Stomach smooth muscle (tissue), 2 donors: ENCODE measurements around the gene GOSR1.
"Not testable (repeated sequence)": the region's sequence is repeated elsewhere in the genome, so short reads cannot be mapped to it uniquely, and the experiment has no call there.

Source experiments
- H3K27ac ChIP-seq: one replicate; pipeline ENCODE4 v1.7.0; 2013; ENCODE audit warnings: mild to moderate bottlenecking, low read length, inconsistent platforms
- H3K27me3 ChIP-seq, 2 donors: one replicate each; pipeline ENCODE4 v1.7.0; 2013; ENCODE audit warnings: low read length in 2 of 2; ENCODE audit not compliant: insufficient read depth in 2 of 2, control insufficient read depth in 1 of 2
- H3K36me3 ChIP-seq, 2 donors: one replicate each; pipeline ENCODE4 v1.7.0; 2013; ENCODE audit warnings: low read length in 2 of 2; ENCODE audit not compliant: control insufficient read depth in 2 of 2, insufficient read depth in 2 of 2
- H3K4me1 ChIP-seq: one replicate; pipeline ENCODE4 v1.7.0; 2013; ENCODE audit warnings: low read length; ENCODE audit not compliant: control insufficient read depth, insufficient read depth
- H3K4me3 ChIP-seq, 2 donors: one replicate each; pipeline ENCODE4 v1.7.0; 2013; ENCODE audit warnings: low read length in 2 of 2
- H3K9ac ChIP-seq, 2 donors: one replicate each; pipeline ENCODE4 v1.7.0; 2013; ENCODE audit warnings: low read length in 2 of 2, mild to moderate bottlenecking in 1 of 2
- H3K9me3 ChIP-seq, 2 donors: one replicate each; pipeline ENCODE4 v1.7.0; 2013; ENCODE audit warnings: low read length in 2 of 2; ENCODE audit not compliant: control insufficient read depth in 2 of 2
- donor health status: healthy.
- donor health status: Pancreatic carcinoma.

GOSR1 gene

GRCh38 chr17:30477083-30477773 is at the start of gene GOSR1:
Gene GOSR1 (plus strand): TSS chr17:30477408. CDS start chr17:30477434, 26 bp downstream.
- Histone ChIP-seq H3K4me3 (peak within 1 kb of the TSS; percentile 95 to 98), H3K9me3 (no peaks in the 10 kb centered on the region), H3K4me1 (peaks cover 12% of the 10 kb centered on the region)

GRCh38 chr17:30427611-30428010 is 49.6 kb upstream of the GOSR1 start:
- H3K4me3 ChIP-seq = no peak overlapping the region
- no peaks in the 10 kb centered on the region for H3K27me3 ChIP-seq
- peaks cover 8 to 16% of the 10 kb centered on the region in 2 donors for H3K36me3 ChIP-seq
- H3K9ac ChIP-seq = no peak overlapping the region
- H3K9me3 ChIP-seq = no peaks in the 10 kb centered on the region
- H3K27ac ChIP-seq = no peak overlapping the region
- H3K4me1 ChIP-seq = no peaks in the 10 kb centered on the region

More at GRCh38 chr17:30477083-30477773, at the start of gene GOSR1:
- peak within 1 kb of the TSS; percentile 97 for H3K27ac ChIP-seq
- peak within 1 kb of the TSS; percentile 96 to 100 for H3K9ac ChIP-seq
- no peaks in the 10 kb centered on the region for H3K27me3 ChIP-seq
- H3K36me3 ChIP-seq = peaks cover 4 to 9% of the 10 kb centered on the region in 2 donors

DNA sequence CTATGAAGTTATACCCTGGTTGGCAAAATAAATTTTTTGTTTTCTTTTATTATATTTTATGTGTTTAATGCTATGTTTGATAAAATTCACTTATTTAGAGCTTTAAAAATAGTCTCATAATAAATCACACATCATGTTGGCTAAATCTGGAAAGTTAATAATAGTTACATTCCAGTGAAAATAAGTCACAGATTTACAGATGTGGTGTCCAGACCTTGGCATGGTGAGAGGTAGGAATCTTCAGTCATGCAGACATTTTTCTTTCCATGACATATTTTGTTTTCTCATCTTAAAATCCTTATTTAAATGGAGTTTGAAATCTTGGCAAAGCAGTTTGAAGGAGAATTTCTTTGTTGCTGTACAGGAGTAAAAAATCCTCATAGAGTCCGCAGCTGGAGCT is 48.1 kb upstream of the GOSR1 start:
- H3K9ac ChIP-seq = no peak overlapping the region
- no peaks in the 10 kb centered on the region for H3K27me3 ChIP-seq
- no peak overlapping the region for H3K4me3 ChIP-seq
- H3K4me1 ChIP-seq = no peaks in the 10 kb centered on the region
- no peaks in the 10 kb centered on the region for H3K9me3 ChIP-seq
- no peak overlapping the region for H3K27ac ChIP-seq
- H3K36me3 ChIP-seq = peaks cover 8 to 18% of the 10 kb centered on the region in 2 donors

GRCh38 chr17:30433514-30433913 is 43.7 kb upstream of the GOSR1 start:
- no peak overlapping the region for H3K4me3 ChIP-seq
- no peak overlapping the region for H3K9ac ChIP-seq
- H3K27ac ChIP-seq = no peak overlapping the region
- H3K36me3 ChIP-seq = peaks cover 2 to 9% of the 10 kb centered on the region in 2 donors
- H3K9me3 ChIP-seq = no peaks in the 10 kb centered on the region
- no peaks in the 10 kb centered on the region for H3K27me3 ChIP-seq
- H3K4me1 ChIP-seq = no peaks in the 10 kb centered on the region

DNA sequence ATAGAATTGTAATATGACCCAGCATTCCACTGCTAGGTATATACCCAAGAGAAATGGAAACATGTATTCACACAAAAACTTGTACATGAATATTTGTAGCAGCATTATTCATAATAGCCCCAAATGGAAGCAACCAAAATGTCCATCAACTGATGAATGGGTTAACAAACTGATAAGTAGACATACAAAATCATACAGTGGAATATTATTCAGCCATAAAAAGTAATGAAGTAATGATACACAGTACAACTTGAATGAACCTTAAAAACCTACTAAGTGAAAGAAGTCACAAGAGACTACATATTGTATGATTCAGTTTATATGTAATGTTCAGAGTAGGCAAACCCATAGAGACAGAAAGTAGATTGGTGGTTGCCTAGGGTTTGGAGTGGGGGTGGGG is 40.5 kb upstream of the GOSR1 start:
- Histone ChIP-seq H3K4me1 (no peaks in the 10 kb centered on the region), H3K27ac (no peak overlapping the region), H3K27me3 (no peaks in the 10 kb centered on the region), H3K9ac (no peak overlapping the region), H3K9me3 (no peaks in the 10 kb centered on the region), H3K4me3 (no peak overlapping the region), H3K36me3 (peaks cover 2 to 9% of the 10 kb centered on the region in 2 donors)

GRCh38 chr17:30443721-30444120 is 33.5 kb upstream of the GOSR1 start:
- Histone ChIP-seq H3K36me3 (peaks cover 8 to 21% of the 10 kb centered on the region in 2 donors), H3K9me3 (no peaks in the 10 kb centered on the region), H3K27me3 (no peaks in the 10 kb centered on the region), H3K9ac (no peak overlapping the region), H3K4me1 (no peaks in the 10 kb centered on the region), H3K27ac (no peak overlapping the region), H3K4me3 (no peak overlapping the region)

DNA sequence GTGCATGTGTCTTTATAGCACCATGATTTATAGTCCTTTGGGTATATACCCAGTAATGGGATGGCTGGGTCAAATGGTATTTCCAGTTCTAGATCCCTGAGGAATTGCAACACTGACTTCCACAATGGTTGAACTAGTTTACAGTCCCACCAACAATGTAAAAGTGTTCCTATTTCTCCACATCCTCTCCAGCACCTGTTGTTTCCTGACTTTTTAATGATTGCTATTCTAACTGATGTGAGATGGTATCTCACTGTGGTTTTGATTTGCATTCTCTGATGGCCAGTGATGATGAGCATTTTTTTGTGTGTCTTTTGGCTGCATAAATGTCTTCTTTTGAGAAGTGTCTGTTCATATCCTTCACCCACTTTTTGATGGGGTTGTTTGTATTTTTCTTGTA is 30.6 kb upstream of the GOSR1 start:
- H3K4me1 ChIP-seq, H3K9ac ChIP-seq, H3K9me3 ChIP-seq, H3K27me3 ChIP-seq, H3K4me3 ChIP-seq, H3K27ac ChIP-seq: not testable (repeated sequence)
- H3K36me3 ChIP-seq = peaks cover 11 to 26% of the 10 kb centered on the region in 2 donors

DNA sequence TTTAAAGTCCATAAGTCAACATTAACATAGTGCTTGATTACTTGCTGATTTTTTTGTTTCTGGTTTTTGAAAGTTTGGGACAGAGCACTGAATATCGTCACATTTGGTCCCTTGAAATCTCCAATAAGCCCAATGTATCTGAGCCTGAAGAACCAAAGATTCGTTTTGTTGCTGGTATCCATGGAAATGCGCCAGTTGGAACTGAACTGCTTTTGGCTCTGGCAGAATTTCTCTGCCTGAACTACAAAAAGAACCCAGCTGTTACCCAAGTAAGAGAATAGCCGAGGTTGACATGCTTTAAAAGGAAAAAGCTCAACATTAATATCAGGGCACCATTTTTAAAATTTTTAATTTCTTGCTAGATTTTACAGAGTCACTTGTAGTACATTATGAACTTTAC is 27.7 kb upstream of the GOSR1 start:
- Histone ChIP-seq H3K27ac (no peak overlapping the region), H3K4me3 (no peak overlapping the region), H3K9me3 (no peaks in the 10 kb centered on the region), H3K27me3 (no peaks in the 10 kb centered on the region), H3K36me3 (peaks cover 11 to 13% of the 10 kb centered on the region in 2 donors), H3K9ac (no peak overlapping the region), H3K4me1 (no peaks in the 10 kb centered on the region)

- Histone ChIP-seq H3K4me1 (no peaks in the 10 kb centered on the region), H3K27ac (no peak overlapping the region), H3K9me3 (no peaks in the 10 kb centered on the region), H3K27me3 (no peaks in the 10 kb centered on the region), H3K9ac (no peak overlapping the region), H3K36me3 (peaks cover 9 to 13% of the 10 kb centered on the region in 2 donors), H3K4me3 (no peak overlapping the region)
Observed at GRCh38 chr17:30450125-30451027, 26.8 kb upstream of the GOSR1 start.

- H3K4me3 ChIP-seq = no peak overlapping the region
- H3K4me1 ChIP-seq = no peaks in the 10 kb centered on the region
- H3K9me3 ChIP-seq = no peaks in the 10 kb centered on the region
- no peak overlapping the region for H3K27ac ChIP-seq
- H3K27me3 ChIP-seq = no peaks in the 10 kb centered on the region
- H3K36me3 ChIP-seq = peaks cover 16 to 24% of the 10 kb centered on the region in 2 donors
- no peak overlapping the region for H3K9ac ChIP-seq
Observed at GRCh38 chr17:30454635-30455034, 22.6 kb upstream of the GOSR1 start.
